ENCODE data around the gene TBCD.

DNA sequence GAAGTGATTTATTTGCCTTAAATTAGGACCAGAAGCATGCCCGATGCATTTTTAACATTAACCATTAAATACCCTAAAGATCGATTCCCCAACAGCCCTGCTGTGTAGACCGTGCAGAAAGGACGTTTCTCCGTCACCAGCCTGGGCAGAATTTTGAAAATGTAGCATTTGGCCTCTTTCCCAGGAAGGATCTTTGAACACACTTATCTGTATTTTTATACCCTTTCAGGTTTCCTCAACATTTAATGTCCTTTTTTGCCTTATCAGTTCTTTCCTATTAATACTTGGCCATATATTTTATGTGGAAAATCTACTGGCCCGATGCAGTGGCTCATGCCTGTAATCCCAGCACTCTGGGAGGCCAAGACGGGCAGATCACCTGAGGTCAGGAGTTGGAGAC, 142.5 kb downstream of the TBCD start:
- TF ChIP-seq CTCF (IDR thresholded peaks at IDR 0.05; ENCODE audit: insufficient read depth, low read length, poor library complexity, severe bottlenecking) (no peak), EZH2phosphoT487 (conservative IDR thresholded peaks at IDR 0.05; ENCODE audit: low read length) (no peak)
